ENCODE results near the gene CST9. TPM values are rescaled to one million over a fixed set of nuclear protein-coding genes. Genes with fewer than 3 reads are reported as not detected.
A peak's percentile ranks its signal among the peaks of the same experiment; 100 is the strongest.
"Not testable (repeated sequence)": the region's sequence is repeated elsewhere in the genome, so short reads cannot be mapped to it uniquely, and the experiment has no call there.

The CST9 gene
- total RNA-seq, 1 donor from 2014 or later: not detected

DNA sequence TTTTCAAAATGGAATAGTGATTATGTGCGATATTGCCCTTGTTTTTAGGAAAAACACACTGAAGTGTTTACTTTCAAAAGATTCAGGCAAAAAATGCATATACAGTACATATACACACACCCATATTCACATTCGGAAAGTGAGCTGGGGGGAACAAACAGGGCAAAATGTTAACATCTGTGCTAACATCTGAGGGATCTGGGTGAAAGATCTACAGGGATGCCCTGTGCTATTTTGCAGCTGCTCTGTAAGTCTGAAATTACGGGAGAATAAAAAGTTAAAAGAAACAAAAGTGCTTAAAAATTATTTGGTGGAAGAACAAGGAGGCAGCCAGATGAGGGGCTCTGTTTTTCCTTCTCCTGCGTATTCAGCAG lies 31.2 kb upstream of the CST9 start:
- no peaks in the 10 kb centered on the region for H3K9me3 Mint-ChIP-seq
- peaks cover 14% of the 10 kb centered on the region for H3K4me1 Mint-ChIP-seq
- no peak for DNase-seq (ENCODE audit: low spot score in 2 of 2, unreplicated experiment in 2 of 2)
- H3K27me3 Mint-ChIP-seq (ENCODE audit: low read depth): no peaks in the 10 kb centered on the region
- TF ChIP-seq, protein P1, sequence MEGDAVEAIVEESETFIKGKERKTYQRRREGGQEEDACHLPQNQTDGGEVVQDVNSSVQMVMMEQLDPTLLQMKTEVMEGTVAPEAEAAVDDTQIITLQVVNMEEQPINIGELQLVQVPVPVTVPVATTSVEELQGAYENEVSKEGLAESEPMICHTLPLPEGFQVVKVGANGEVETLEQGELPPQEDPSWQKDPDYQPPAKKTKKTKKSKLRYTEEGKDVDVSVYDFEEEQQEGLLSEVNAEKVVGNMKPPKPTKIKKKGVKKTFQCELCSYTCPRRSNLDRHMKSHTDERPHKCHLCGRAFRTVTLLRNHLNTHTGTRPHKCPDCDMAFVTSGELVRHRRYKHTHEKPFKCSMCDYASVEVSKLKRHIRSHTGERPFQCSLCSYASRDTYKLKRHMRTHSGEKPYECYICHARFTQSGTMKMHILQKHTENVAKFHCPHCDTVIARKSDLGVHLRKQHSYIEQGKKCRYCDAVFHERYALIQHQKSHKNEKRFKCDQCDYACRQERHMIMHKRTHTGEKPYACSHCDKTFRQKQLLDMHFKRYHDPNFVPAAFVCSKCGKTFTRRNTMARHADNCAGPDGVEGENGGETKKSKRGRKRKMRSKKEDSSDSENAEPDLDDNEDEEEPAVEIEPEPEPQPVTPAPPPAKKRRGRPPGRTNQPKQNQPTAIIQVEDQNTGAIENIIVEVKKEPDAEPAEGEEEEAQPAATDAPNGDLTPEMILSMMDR (IDR thresholded peaks at IDR 0.05; ENCODE audit: unreplicated experiment): no peak
- peak overlapping the region; percentile 84 for H3K4me3 Mint-ChIP-seq
- no peaks in the 10 kb centered on the region for H3K36me3 Mint-ChIP-seq
- peak overlapping the region; percentile 51 for H3K27ac Mint-ChIP-seq

- H3K4me3 Mint-ChIP-seq: peak overlapping the region; percentile 84
- no peak overlapping the region for H3K27ac Mint-ChIP-seq
- H3K9me3 Mint-ChIP-seq: no peaks in the 10 kb centered on the region
- TF ChIP-seq, protein P1 (IDR thresholded peaks at IDR 0.05; ENCODE audit: unreplicated experiment): no peak
- peaks cover 14% of the 10 kb centered on the region for H3K4me1 Mint-ChIP-seq
- H3K36me3 Mint-ChIP-seq: no peaks in the 10 kb centered on the region
- DNase-seq (ENCODE audit: low spot score in 2 of 2, unreplicated experiment in 2 of 2): no peak
- H3K27me3 Mint-ChIP-seq (ENCODE audit: low read depth): no peaks in the 10 kb centered on the region
These were observed 30.6 kb upstream of the CST9 start for GRCh38 chr20:23636182-23636907.

- Mint-ChIP-seq H3K4me1 (peaks cover 14% of the 10 kb centered on the region), H3K4me3 (peak overlapping the region; percentile 84)
- not testable (repeated sequence) for H3K27me3 Mint-ChIP-seq (ENCODE audit: low read depth); H3K9me3 Mint-ChIP-seq; DNase-seq (ENCODE audit: low spot score in 2 of 2, unreplicated experiment in 2 of 2); H3K36me3 Mint-ChIP-seq; H3K27ac Mint-ChIP-seq
These were observed 30.0 kb upstream of the CST9 start for GRCh38 chr20:23635768-23636090.

DNA sequence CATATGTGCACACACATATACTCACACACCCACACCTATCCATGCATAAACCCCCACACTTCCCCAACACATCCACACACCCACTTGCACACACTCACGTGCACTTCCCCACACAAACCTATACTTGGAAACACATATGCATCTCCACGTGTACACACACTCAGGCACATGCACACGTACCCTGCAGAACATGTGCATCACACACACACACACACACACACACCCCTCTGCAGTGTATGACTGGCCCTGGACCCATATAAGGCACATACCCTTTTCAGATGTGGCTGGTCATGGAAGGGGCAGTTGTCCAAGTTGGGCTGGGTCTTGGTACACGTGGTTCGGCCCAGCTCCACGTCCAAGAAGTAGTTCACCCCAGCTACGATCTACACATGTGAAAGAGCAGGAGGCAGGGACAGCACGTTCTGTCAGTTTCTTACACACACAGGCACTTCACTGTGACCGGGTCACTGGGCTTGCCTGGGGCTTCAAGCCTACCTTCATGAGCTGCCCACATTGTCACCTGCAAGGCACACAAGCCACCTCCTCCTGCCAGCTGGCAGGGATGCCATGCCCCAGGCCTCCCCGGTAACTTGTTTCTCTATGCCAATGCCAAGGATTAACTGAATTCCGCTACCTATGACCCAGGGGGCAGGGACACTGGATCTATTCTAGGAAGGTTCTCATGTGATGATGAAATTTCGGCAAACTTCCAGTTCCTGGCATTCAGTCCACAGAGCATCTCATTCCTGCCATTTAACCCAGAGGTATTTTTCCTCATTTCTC lies 29.5 kb upstream of the CST9 start:
- Mint-ChIP-seq H3K4me3 (no peak overlapping the region), H3K36me3 (no peaks in the 10 kb centered on the region), H3K27ac (no peak overlapping the region), H3K9me3 (no peaks in the 10 kb centered on the region), H3K27me3 (ENCODE audit: low read depth) (no peaks in the 10 kb centered on the region), H3K4me1 (peaks cover 14% of the 10 kb centered on the region)
- DNase-seq (ENCODE audit: low spot score in 2 of 2, unreplicated experiment in 2 of 2): no peak
- TF ChIP-seq, protein P1 (IDR thresholded peaks at IDR 0.05; ENCODE audit: unreplicated experiment): no peak

- no peak overlapping the region for H3K27ac Mint-ChIP-seq
These were observed 28.5 kb upstream of the CST9 start for GRCh38 chr20:23634044-23634801.

More at GRCh38 chr20:23634044-23634801, 28.5 kb upstream of the CST9 start:
- H3K27me3 Mint-ChIP-seq (ENCODE audit: low read depth): no peaks in the 10 kb centered on the region
- TF ChIP-seq, protein P1 (IDR thresholded peaks at IDR 0.05; ENCODE audit: unreplicated experiment): no peak
- H3K9me3 Mint-ChIP-seq: no peaks in the 10 kb centered on the region
- DNase-seq (ENCODE audit: low spot score in 2 of 2, unreplicated experiment in 2 of 2): no peak
- no peaks in the 10 kb centered on the region for H3K36me3 Mint-ChIP-seq
- H3K4me3 Mint-ChIP-seq: no peak overlapping the region
- H3K4me1 Mint-ChIP-seq: peaks cover 14% of the 10 kb centered on the region
